H1 (cell line): Measurements from ENCODE around the gene SLCO4A1. TPM values are rescaled to one million over a fixed set of nuclear protein-coding genes. Genes with fewer than 3 reads are reported as not detected.

Experiments used
- BACH1 ChIP-seq: IDR thresholded peaks from 2 replicates; pipeline ENCODE4 v1.6.1; 2012; ENCODE audit warnings: low read length, improper control_type of control experiment
- CHD2 ChIP-seq: IDR thresholded peaks from 2 replicates; pipeline ENCODE4 v1.6.1; 2012; ENCODE audit warnings: low read length, improper control_type of control experiment
- SP1 ChIP-seq: IDR thresholded peaks from 2 replicates; pipeline ENCODE4 v1.6.1; 2011; ENCODE audit warnings: low read depth, low read length
- SUZ12 ChIP-seq: fragments of 200-600 bp; sonication (generic); IDR thresholded peaks from 2 replicates; pipeline ENCODE4 v1.6.1; 2012; ENCODE audit warnings: mild to moderate bottlenecking, inconsistent platforms, low read length, moderate library complexity, mixed read lengths
- polyA plus RNA-seq, 7 experiments: library from polyadenylated mRNA; depleted of rRNA in 3 of 7; stranded (reverse) in 5 of 7; unstranded in 2 of 7; fragments of >200 nt in 5 of 7; fragments of 200-250 nt in 2 of 7; gene quantifications; 1 replicate in 5 of 7; 2 replicates in 1 of 7; 4 replicates in 1 of 7; pipeline versions ENCODE4 v1.2.1 to v1.2.3, GENCODE V29; 2011 to 2013; ENCODE audit warnings: missing spikeins in 2 of 7, mixed read lengths in 2 of 7
- total RNA-seq: library from RNA; stranded (reverse); fragmentation: NEBNext Ultra II Directional; extraction: Animal tissue kit (Norgen Biotek cat#: 25700); gene quantifications from 2 replicates; pipeline ENCODE4 v1.2.1, GENCODE V29; 2021

The SLCO4A1 gene
- total and polyA plus RNA-seq, 2 of the 8 experiments (the other 6 are each of a cell fraction or from before 2014, with no cell fraction given), result 10.5 to 18.5 TPM

- TF ChIP-seq BACH1, result no peak
- TF ChIP-seq SUZ12, result no peak
- no peak for TF ChIP-seq SP1
- no peak for TF ChIP-seq CHD2
Measured at GRCh38 chr20:62700261-62700930, 58.1 kb downstream of the SLCO4A1 start (continued).
